DND-41 (cell line): ENCODE results near the gene RGL3.

Experiments used
- CTCF ChIP-seq: IDR thresholded peaks from 2 replicates; pipeline ENCODE4 v1.5.1; 2012; ENCODE audit warnings: borderline replicate concordance, low read length, moderate library complexity, mild to moderate bottlenecking; ENCODE audit not compliant: poor library complexity, severe bottlenecking; ENCODE audit errors: extremely low read depth
- EZH2 ChIP-seq: IDR thresholded peaks from 3 replicates; pipeline ENCODE4 v1.6.1; 2012; ENCODE audit warnings: borderline replicate concordance, low read depth, mild to moderate bottlenecking, moderate library complexity, low read length, inconsistent platforms; ENCODE audit not compliant: severe bottlenecking

DNA sequence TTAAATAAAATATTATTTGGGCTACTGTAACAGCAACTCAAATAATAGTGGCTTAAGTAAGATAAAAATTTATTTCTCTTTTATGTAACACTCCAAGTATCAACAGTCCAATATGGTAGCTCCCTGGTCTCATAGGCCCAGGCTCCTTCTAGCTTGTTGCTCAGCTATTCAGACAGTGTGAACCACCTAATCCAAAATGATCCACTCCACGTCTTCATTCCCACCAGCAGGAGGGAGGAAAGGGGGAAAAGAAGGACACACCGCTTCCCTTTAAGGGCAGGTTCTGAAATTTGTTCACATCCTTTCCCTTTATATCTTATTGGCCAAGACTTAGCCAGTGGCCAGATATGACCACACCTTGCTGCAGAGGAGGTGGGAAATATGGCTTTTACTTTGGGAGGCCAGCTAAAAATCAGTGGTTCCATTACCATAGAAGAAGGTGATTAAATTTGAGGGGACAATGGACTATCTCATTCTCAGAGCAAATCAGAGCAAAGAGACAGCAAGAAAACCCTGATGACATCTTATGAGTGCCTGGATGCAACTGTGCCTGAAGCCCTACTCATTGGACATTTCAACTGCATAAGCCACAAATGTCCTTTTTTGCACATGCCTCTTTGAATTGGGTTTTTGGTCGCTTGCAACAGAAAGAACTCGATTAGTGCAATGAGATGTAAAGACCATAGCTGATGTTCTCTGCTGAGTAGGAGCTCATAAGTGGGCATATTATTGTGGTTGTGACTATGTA lies 28.0 kb downstream of the RGL3 start:
- no peak for TF ChIP-seq EZH2
- TF ChIP-seq CTCF, result no peak
